Endothelial cell of umbilical vein (primary cell): ENCODE results near the gene MYCT1. TPM values are rescaled to one million over a fixed set of nuclear protein-coding genes. Genes with fewer than 3 reads are reported as not detected.

Experiments used
- BruUV-seq: library from RNA; stranded (reverse); fragments of 400-500 nt; replicated peaks from 2 replicates; lab custom pipeline; 2021; lab: Mats Ljungman, UMichigan
- CTCF ChIA-PET: fragments of 300-600, 350-600 bp; sonication (Branson Sonifier 250); formaldehyde crosslinking; loops from one replicate; lab custom pipeline; 2021; ENCODE audit warnings: antibody characterized with exemption, inconsistent platforms; lab: Charles Lee
- POLR2A ChIA-PET: fragments of 300-600, 350-600 bp; sonication (Branson Sonifier 250); formaldehyde crosslinking; loops from one replicate; lab custom pipeline; 2021; ENCODE audit warnings: antibody characterized with exemption, inconsistent platforms; lab: Charles Lee
- DNase-seq: peaks from one replicate; pipeline ENCODE4 v3.0.0-alpha.2; 2011; ENCODE audit warnings: low read depth, low spot score
- FAIRE-seq: peaks from 2 replicates; lab custom pipeline; 2011; peaks lifted over from hg19 to GRCh38; lab: Jason Lieb, UNC
- H2AFZ ChIP-seq: 2 replicates; pipeline ENCODE4 v1.6.0; 2012; ENCODE audit warnings: low read depth, low read length, control low read depth, inconsistent platforms
- H3K27ac ChIP-seq: 2 replicates; pipeline ENCODE4 v1.5.1; 2011; ENCODE audit warnings: low read depth, mild to moderate bottlenecking, control low read depth, low read length, moderate library complexity; ENCODE audit not compliant: insufficient read depth
- H3K27me3 ChIP-seq, 2 experiments: 2 replicates each; pipeline versions ENCODE4 v1.6.0 to v1.6.1; 2011; ENCODE audit warnings: low read length in 2 of 2, mixed read lengths in 1 of 2; ENCODE audit not compliant: control insufficient read depth in 2 of 2, insufficient read depth in 2 of 2
- H3K36me3 ChIP-seq, 2 experiments: 2 replicates in 1 of 2; 3 replicates in 1 of 2; pipeline ENCODE4 v1.5.1; 2011; ENCODE audit warnings: low read length in 2 of 2, mild to moderate bottlenecking in 1 of 2, moderate library complexity in 1 of 2; ENCODE audit not compliant: control insufficient read depth in 2 of 2, insufficient read depth in 2 of 2; ENCODE audit errors: extremely low read depth in 1 of 2
- H3K4me1 ChIP-seq: 3 replicates; pipeline ENCODE4 v1.5.1; 2011; ENCODE audit warnings: mild to moderate bottlenecking, low read length; ENCODE audit not compliant: control insufficient read depth, insufficient read depth; ENCODE audit errors: extremely low read depth
- H3K4me2 ChIP-seq: 2 replicates; pipeline ENCODE4 v1.6.1; 2011; ENCODE audit warnings: low read length, control low read depth, mixed read lengths; ENCODE audit not compliant: insufficient read depth
- H3K4me3 ChIP-seq, 3 experiments: fragments of 200-600 bp in 1 of 3; sonication (generic), shearing (Covaris generic) in 1 of 3; replicated peaks in 1 of 3; 2 replicates each; pipeline ENCODE4 v1.5.1; 2011 to 2016; ENCODE audit warnings: control low read depth in 3 of 3, low read length in 3 of 3, mild to moderate bottlenecking in 2 of 3, inconsistent platforms in 1 of 3, low read depth in 1 of 3, moderate library complexity in 1 of 3; ENCODE audit not compliant: insufficient read depth in 1 of 3
- H3K79me2 ChIP-seq: 2 replicates; pipeline ENCODE4 v1.6.0; 2012; ENCODE audit warnings: low read length, inconsistent platforms; ENCODE audit not compliant: control insufficient read depth, insufficient read depth
- H3K9ac ChIP-seq: replicated peaks from 2 replicates; pipeline ENCODE3; 2011; ENCODE audit warnings: low read length, control low read depth; ENCODE audit not compliant: insufficient read depth; ENCODE audit errors: extremely low read depth
- H3K9me1 ChIP-seq: replicated peaks from 3 replicates; pipeline ENCODE4 v1.6.0; 2011; ENCODE audit warnings: mild to moderate bottlenecking, low read length; ENCODE audit not compliant: control insufficient read depth, insufficient read depth; ENCODE audit errors: extremely low read depth
- H3K9me3 ChIP-seq: replicated peaks from 2 replicates; pipeline ENCODE4 v1.5.1; 2012; ENCODE audit warnings: low read length, inconsistent platforms; ENCODE audit not compliant: control insufficient read depth, insufficient read depth
- H4K20me1 ChIP-seq: replicated peaks from 2 replicates; pipeline ENCODE3; 2011; ENCODE audit warnings: mild to moderate bottlenecking, low read length; ENCODE audit not compliant: control insufficient read depth, insufficient read depth; ENCODE audit errors: extremely low read depth
- EZH2 ChIP-seq: IDR thresholded peaks from 2 replicates; pipeline ENCODE4 v1.6.1; 2012; ENCODE audit warnings: borderline replicate concordance, low read depth, mild to moderate bottlenecking, moderate library complexity, low read length, inconsistent platforms; ENCODE audit not compliant: severe bottlenecking
- FOS ChIP-seq: IDR thresholded peaks from 2 replicates; pipeline ENCODE4 v1.6.1; 2011; ENCODE audit warnings: mild to moderate bottlenecking, low read length, moderate library complexity, borderline replicate concordance; ENCODE audit not compliant: insufficient read depth
- GATA2 ChIP-seq: IDR thresholded peaks from 2 replicates; pipeline ENCODE4 v1.7.0; 2011; ENCODE audit warnings: low read depth, mild to moderate bottlenecking, moderate library complexity, mixed read lengths, low read length; ENCODE audit not compliant: insufficient read length, insufficient read depth
- JUN ChIP-seq: IDR thresholded peaks from 2 replicates; pipeline ENCODE4 v1.6.1; 2011; ENCODE audit warnings: borderline replicate concordance, low read depth; ENCODE audit not compliant: insufficient read length, insufficient read depth
- MYC ChIP-seq: IDR thresholded peaks from one replicate; pipeline ENCODE4 v1.6.1; 2011; ENCODE audit warnings: mild to moderate bottlenecking, low read depth, low read length
- POLR2A ChIP-seq: IDR thresholded peaks from 2 replicates; pipeline ENCODE4 v1.6.1; 2012; ENCODE audit warnings: low read depth, mild to moderate bottlenecking, control low read depth, low read length
- POLR2AphosphoS5 ChIP-seq: IDR thresholded peaks from 2 replicates; pipeline ENCODE4 v1.6.1; 2012; ENCODE audit warnings: low read depth, mild to moderate bottlenecking, control low read depth, low read length, moderate library complexity; ENCODE audit not compliant: insufficient read depth
- dilution Hi-C: fragments of 300-500 bp; cut with MboI; formaldehyde crosslinking; loops from one replicate; pipeline ENCODE4 v1.15.0; 2019; ENCODE audit warnings: low sequenced_read_pairs; ENCODE audit not compliant: extremely low pct_ligation_motif_present
- intact Hi-C: fragments of 100-400 bp; cut with micrococcal nuclease; formaldehyde crosslinking; loops from one replicate; pipeline ENCODE4 v1.10.0; 2022
- polyA plus RNA-seq, 4 experiments: library from polyadenylated mRNA; depleted of rRNA in 3 of 4; stranded (reverse) in 3 of 4; unstranded in 1 of 4; fragments of >200 nt; gene quantifications; 2 replicates each; pipeline versions ENCODE4 v1.2.1 to v1.2.3, GENCODE V29; 2011 to 2012; ENCODE audit warnings: missing spikeins in 1 of 4
- total RNA-seq: library from RNA; stranded (reverse); gene quantifications from 2 replicates; pipeline ENCODE4 v1.2.3, GENCODE V29; 2021
- TF ChIP-seq, protein P1 (sequence below), 2 donors: IDR thresholded peaks; 1 replicate in 1 of 2; 2 replicates in 1 of 2; pipeline ENCODE4 v1.5.1; 2011; ENCODE audit warnings: low read length in 2 of 2, mild to moderate bottlenecking in 2 of 2, moderate library complexity in 2 of 2, control low read depth in 1 of 2, inconsistent platforms in 1 of 2, low read depth in 1 of 2; ENCODE audit not compliant: insufficient read depth in 1 of 2; ENCODE audit errors: extremely low read depth in 1 of 2
- TF ChIP-seq, protein P2 (sequence below): IDR thresholded peaks from 2 replicates; pipeline ENCODE4 v1.6.1; 2011; ENCODE audit not compliant: insufficient read depth, insufficient read length

Gene MYCT1
- total and polyA plus RNA-seq, 2 donors (not counting 3 experiments of a cell fraction or from before 2014, with no cell fraction given), result 110 to 119 TPM

DNA sequence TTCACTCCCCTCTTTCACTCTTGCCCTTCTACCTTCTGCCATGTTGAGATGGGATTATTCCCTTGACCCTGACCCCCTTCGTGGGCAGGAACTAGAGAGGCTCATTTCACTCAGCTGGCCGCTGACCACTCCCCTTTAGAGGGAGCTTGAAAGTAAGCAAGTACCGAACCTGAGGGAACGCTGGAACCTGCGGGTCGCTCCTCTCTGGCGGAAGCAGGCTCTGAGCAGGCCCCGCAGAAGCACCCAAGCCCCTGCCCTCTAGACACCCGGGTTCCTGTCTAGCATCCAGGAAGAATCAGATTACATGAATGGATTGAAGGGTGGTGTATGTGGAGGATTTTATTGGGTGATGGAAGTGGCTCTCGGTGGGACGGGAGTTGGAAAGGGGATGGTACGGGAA lies 11.9 kb upstream of the MYCT1 start:
- H3K79me2 ChIP-seq, result no peaks in the 10 kb centered on the region
- no peaks in the 10 kb centered on the region for H3K9me3 ChIP-seq
- H4K20me1 ChIP-seq, result no peaks in the 10 kb centered on the region
- no peak overlapping the region for H3K4me3 ChIP-seq
- H3K27ac ChIP-seq, result no peak overlapping the region
- no peak for FAIRE-seq
- H3K4me2 ChIP-seq, result no peak overlapping the region
- no peaks in the 10 kb centered on the region for H3K36me3 ChIP-seq
- CTCF ChIA-PET, result interaction anchor here (1.3 kb wide), 1 partner anchor 10 kb away, joined by 3 read pairs; no protein-coding TSS in a partner anchor
- dilution Hi-C loops (no loop called here), intact Hi-C loops (no loop called here)
- no peaks in the 10 kb centered on the region for H3K4me1 ChIP-seq
- no peak for DNase-seq
- H2AFZ ChIP-seq, result no peak overlapping the region
- H3K27me3 ChIP-seq, result no peaks in the 10 kb centered on the region
- no peak overlapping the region for H3K9ac ChIP-seq
- no TSS peak for BruUV-seq
- POLR2A ChIA-PET, result no interaction called here
- no peaks in the 10 kb centered on the region for H3K9me1 ChIP-seq
- TF ChIP-seq GATA2 (no peak), EZH2 (no peak), FOS (no peak), POLR2A (no peak), MYC (no peak), POLR2AphosphoS5 (no peak), JUN (no peak)
- TF ChIP-seq, protein P1, sequence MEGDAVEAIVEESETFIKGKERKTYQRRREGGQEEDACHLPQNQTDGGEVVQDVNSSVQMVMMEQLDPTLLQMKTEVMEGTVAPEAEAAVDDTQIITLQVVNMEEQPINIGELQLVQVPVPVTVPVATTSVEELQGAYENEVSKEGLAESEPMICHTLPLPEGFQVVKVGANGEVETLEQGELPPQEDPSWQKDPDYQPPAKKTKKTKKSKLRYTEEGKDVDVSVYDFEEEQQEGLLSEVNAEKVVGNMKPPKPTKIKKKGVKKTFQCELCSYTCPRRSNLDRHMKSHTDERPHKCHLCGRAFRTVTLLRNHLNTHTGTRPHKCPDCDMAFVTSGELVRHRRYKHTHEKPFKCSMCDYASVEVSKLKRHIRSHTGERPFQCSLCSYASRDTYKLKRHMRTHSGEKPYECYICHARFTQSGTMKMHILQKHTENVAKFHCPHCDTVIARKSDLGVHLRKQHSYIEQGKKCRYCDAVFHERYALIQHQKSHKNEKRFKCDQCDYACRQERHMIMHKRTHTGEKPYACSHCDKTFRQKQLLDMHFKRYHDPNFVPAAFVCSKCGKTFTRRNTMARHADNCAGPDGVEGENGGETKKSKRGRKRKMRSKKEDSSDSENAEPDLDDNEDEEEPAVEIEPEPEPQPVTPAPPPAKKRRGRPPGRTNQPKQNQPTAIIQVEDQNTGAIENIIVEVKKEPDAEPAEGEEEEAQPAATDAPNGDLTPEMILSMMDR (IDR thresholded peaks at IDR 0.05; ENCODE audit: extremely low read depth in 1 of 2, insufficient read depth in 1 of 2, low read depth in 1 of 2, low read length in 2 of 2), result no peak
- TF ChIP-seq, protein P2, sequence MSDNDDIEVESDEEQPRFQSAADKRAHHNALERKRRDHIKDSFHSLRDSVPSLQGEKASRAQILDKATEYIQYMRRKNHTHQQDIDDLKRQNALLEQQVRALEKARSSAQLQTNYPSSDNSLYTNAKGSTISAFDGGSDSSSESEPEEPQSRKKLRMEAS, result no peak
